Gastrocnemius medialis (tissue), 4 donors: ENCODE results near the gene SHTN1.

ENCODE experiments used
- POLR2A ChIP-seq, 2 donors: fragments of 450-650 bp; IDR thresholded peaks; one replicate each; pipeline ENCODE4 v1.6.1; 2017; ENCODE audit warnings: antibody characterized with exemption in 2 of 2, mild to moderate bottlenecking in 2 of 2, moderate library complexity in 2 of 2
- TF ChIP-seq, protein P1 (sequence below), 5 experiments: fragments of 450-650 bp in 3 of 5; fragments of 200-600 bp in 2 of 5; sonication (generic) in 2 of 5; IDR thresholded peaks in 4 of 5; conservative IDR thresholded peaks in 1 of 5; 1 replicate in 4 of 5; 2 replicates in 1 of 5; pipeline ENCODE4 v1.5.1; 2016 to 2019; ENCODE audit warnings: antibody characterized with exemption in 5 of 5, mild to moderate bottlenecking in 3 of 5, moderate library complexity in 3 of 5

DNA sequence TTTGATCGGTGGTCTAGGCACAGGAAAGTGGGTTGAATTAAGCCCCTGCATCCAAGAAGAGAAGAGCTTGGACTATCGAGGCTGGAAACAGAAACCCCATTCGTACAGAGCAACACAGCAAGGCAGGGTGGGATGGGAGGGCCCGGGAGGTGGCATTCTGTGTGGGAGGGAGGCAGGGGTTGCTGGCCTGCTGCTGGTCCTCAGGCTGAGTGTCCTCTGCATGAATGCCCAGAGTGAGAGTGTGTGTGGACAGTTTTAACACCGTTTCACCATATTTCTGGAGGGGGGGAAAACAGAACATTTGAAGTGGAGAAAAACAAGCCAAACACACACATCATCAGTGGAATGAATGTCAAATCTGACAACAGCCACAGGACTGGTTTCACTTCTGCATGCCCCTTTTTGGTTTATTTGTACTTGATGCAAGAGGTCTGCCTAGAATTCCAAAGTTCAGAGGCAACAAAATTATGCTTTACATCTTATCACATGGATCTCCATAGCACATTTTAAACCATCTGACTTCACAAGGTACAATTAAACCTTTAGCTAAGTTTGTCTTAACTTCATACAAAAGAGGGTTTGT, 166.8 kb downstream of the SHTN1 start:
- TF ChIP-seq, protein P1, sequence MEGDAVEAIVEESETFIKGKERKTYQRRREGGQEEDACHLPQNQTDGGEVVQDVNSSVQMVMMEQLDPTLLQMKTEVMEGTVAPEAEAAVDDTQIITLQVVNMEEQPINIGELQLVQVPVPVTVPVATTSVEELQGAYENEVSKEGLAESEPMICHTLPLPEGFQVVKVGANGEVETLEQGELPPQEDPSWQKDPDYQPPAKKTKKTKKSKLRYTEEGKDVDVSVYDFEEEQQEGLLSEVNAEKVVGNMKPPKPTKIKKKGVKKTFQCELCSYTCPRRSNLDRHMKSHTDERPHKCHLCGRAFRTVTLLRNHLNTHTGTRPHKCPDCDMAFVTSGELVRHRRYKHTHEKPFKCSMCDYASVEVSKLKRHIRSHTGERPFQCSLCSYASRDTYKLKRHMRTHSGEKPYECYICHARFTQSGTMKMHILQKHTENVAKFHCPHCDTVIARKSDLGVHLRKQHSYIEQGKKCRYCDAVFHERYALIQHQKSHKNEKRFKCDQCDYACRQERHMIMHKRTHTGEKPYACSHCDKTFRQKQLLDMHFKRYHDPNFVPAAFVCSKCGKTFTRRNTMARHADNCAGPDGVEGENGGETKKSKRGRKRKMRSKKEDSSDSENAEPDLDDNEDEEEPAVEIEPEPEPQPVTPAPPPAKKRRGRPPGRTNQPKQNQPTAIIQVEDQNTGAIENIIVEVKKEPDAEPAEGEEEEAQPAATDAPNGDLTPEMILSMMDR (IDR thresholded peaks at IDR 0.05 in 4 of 5, conservative IDR thresholded peaks at IDR 0.05 in 1 of 5): no peak
- TF ChIP-seq POLR2A (IDR thresholded peaks at IDR 0.05): no peak
